ENCODE measurements around the gene TMEM201.

DNA sequence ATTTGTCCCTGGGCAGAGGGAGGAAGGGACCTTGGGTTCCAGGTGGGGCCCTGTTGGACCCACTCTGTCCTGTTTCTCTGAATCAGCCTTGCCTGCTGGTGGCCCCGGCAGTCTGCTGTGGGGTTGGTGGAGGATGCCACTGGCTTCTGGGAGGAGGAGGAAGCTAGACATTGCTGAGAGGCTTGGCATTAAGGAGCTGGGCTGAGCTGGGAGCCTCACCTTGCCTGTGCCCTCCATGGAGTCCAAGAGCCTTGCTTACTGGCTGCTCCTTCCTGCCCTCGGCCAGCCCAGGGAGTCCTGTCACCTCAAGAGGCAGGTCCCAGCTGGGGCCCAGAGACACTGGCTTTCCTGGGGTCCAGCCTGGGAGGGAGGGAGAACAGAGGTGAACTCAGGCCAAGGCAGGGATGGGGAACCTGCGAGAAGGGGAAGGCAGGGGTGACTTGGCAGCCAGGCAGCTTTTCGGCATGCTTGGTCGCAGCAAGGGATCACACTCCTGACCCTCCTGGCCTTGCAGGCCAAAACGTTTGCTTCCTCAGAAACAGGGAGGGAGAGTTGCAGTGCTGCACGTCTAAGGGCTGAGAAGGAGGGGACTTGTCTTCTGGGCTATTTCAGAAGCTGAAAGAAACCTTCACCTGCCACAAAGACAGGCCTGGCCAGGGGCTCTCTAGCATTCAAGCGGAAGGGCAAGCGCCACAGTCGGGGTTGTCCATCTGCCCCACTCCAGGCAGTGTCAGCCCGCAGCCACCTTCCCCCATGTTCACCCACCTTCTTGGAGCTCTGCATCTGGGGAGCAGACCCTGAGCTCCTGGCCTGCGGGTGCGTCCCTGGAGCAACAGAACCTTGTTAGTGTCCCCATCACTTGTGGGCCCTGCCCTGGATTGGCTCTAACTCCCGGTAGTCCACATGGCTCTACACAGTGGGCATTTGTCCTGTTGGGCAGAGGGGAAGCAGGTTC is 8.9 kb downstream of the TMEM201 start:
- TF ChIP-seq EP300 (IDR thresholded peaks at IDR 0.05) (no peak), POLR2AphosphoS5 (IDR thresholded peaks at IDR 0.05) (no peak)
- TF ChIP-seq, protein P1, sequence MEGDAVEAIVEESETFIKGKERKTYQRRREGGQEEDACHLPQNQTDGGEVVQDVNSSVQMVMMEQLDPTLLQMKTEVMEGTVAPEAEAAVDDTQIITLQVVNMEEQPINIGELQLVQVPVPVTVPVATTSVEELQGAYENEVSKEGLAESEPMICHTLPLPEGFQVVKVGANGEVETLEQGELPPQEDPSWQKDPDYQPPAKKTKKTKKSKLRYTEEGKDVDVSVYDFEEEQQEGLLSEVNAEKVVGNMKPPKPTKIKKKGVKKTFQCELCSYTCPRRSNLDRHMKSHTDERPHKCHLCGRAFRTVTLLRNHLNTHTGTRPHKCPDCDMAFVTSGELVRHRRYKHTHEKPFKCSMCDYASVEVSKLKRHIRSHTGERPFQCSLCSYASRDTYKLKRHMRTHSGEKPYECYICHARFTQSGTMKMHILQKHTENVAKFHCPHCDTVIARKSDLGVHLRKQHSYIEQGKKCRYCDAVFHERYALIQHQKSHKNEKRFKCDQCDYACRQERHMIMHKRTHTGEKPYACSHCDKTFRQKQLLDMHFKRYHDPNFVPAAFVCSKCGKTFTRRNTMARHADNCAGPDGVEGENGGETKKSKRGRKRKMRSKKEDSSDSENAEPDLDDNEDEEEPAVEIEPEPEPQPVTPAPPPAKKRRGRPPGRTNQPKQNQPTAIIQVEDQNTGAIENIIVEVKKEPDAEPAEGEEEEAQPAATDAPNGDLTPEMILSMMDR (IDR thresholded peaks at IDR 0.05) = no peak
